Measurements from ENCODE around the gene HECTD2.

DNA sequence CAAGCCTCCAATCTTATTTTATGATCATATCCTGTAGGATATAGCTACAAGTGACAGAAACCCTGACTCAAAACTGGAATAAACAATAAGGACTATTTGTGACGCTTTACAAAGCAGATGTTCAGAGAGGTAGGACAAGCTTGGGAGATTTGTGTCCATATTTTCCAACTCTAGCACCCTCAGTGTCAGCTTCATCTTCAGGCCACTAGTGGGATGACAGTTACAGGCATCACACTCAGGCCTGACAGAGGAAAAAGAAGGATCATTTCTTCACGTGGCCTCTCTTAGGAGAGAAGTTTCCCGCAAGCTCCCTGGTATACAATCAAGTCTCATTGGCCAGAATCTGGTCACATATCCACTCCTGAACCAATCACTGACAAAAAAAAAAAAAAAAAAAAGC, 148.3 kb downstream of the HECTD2 start:
- TF ChIP-seq, protein P1, sequence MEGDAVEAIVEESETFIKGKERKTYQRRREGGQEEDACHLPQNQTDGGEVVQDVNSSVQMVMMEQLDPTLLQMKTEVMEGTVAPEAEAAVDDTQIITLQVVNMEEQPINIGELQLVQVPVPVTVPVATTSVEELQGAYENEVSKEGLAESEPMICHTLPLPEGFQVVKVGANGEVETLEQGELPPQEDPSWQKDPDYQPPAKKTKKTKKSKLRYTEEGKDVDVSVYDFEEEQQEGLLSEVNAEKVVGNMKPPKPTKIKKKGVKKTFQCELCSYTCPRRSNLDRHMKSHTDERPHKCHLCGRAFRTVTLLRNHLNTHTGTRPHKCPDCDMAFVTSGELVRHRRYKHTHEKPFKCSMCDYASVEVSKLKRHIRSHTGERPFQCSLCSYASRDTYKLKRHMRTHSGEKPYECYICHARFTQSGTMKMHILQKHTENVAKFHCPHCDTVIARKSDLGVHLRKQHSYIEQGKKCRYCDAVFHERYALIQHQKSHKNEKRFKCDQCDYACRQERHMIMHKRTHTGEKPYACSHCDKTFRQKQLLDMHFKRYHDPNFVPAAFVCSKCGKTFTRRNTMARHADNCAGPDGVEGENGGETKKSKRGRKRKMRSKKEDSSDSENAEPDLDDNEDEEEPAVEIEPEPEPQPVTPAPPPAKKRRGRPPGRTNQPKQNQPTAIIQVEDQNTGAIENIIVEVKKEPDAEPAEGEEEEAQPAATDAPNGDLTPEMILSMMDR (IDR thresholded peaks at IDR 0.05) = no peak
- no peak for TF ChIP-seq POLR2A (IDR thresholded peaks at IDR 0.05)

All from lower leg skin (tissue), 3 donors.